ENCODE results near the gene SPTLC2.
A peak's percentile ranks its signal among the peaks of the same experiment; 100 is the strongest.
"Not testable (repeated sequence)": the region's sequence is repeated elsewhere in the genome, so short reads cannot be mapped to it uniquely, and the experiment has no call there.

Gene SPTLC2

GRCh38 chr14:77585385-77585784 is 31.1 kb downstream of the SPTLC2 start:
- no peak for DNase-seq

- DNase-seq, result no peak
Measured at GRCh38 chr14:77584809-77585208, 31.6 kb downstream of the SPTLC2 start.

- DNase-seq, result no peak
Measured at GRCh38 chr14:77583657-77584056, 32.8 kb downstream of the SPTLC2 start.

GRCh38 chr14:77582511-77582910 is 33.9 kb downstream of the SPTLC2 start:
- DNase-seq, result no peak

GRCh38 chr14:77580964-77581505 is 35.4 kb downstream of the SPTLC2 start:
- peak in 3 of 6 experiments; percentile 21 to 40 (median 37) for DNase-seq

GRCh38 chr14:77580477-77580876 is 36.0 kb downstream of the SPTLC2 start:
- DNase-seq, result no peak

- DNase-seq, result no peak
Measured at GRCh38 chr14:77579780-77580179, 36.7 kb downstream of the SPTLC2 start.

GRCh38 chr14:77579065-77579464 is 37.4 kb downstream of the SPTLC2 start:
- no peak for DNase-seq

- no peak for DNase-seq
Measured at GRCh38 chr14:77574446-77575115, 41.9 kb downstream of the SPTLC2 start.

GRCh38 chr14:77573964-77574363 is 42.5 kb downstream of the SPTLC2 start:
- DNase-seq, result no peak

GRCh38 chr14:77570706-77571268 is 45.6 kb downstream of the SPTLC2 start:
- no peak for DNase-seq

GRCh38 chr14:77565994-77566305 is 50.5 kb downstream of the SPTLC2 start:
- DNase-seq, result no peak

GRCh38 chr14:77565289-77565993 is 51.0 kb downstream of the SPTLC2 start:
- no peak for DNase-seq

GRCh38 chr14:77562681-77563080 is 53.8 kb downstream of the SPTLC2 start:
- no peak for DNase-seq

GRCh38 chr14:77561881-77562280 is 54.6 kb downstream of the SPTLC2 start:
- DNase-seq, result no peak

GRCh38 chr14:77559381-77559780 is 57.1 kb downstream of the SPTLC2 start:
- DNase-seq, result no peak

- DNase-seq, result peak in 1 of 6 experiments; percentile 3
Measured at GRCh38 chr14:77557391-77557790, 59.0 kb downstream of the SPTLC2 start.

GRCh38 chr14:77556946-77557345 is 59.5 kb downstream of the SPTLC2 start:
- DNase-seq, result no peak

- DNase-seq, result no peak
Measured at GRCh38 chr14:77554816-77555599, 61.4 kb downstream of the SPTLC2 start.

GRCh38 chr14:77554207-77554606 is 62.2 kb downstream of the SPTLC2 start:
- DNase-seq, result no peak

GRCh38 chr14:77549451-77549850 is 67.0 kb downstream of the SPTLC2 start:
- DNase-seq, result no peak

- DNase-seq, result no peak
Measured at GRCh38 chr14:77547512-77548180, 68.8 kb downstream of the SPTLC2 start.

GRCh38 chr14:77545171-77545570 is 71.3 kb downstream of the SPTLC2 start:
- DNase-seq, result not testable (repeated sequence)
